Panc1 (cell line): Measurements from ENCODE around the gene IL16. TPM values are rescaled to one million over a fixed set of nuclear protein-coding genes. Genes with fewer than 3 reads are reported as not detected.

Experiments
- ATAC-seq: fragments of 200-7000 bp; cut with Tn5 transposase; 2 replicates; pipeline ENCODE4 v1.9.1; 2020; ENCODE audit warnings: mild to moderate bottlenecking, moderate library complexity
- BruUV-seq: library from RNA; stranded (reverse); fragments of 400-500 nt; replicated peaks from 2 replicates; lab custom pipeline; 2021; lab: Mats Ljungman, UMichigan
- CTCF ChIA-PET: fragments of 300-600 bp; sonication (Branson Sonifier 250); formaldehyde crosslinking; loops from one replicate; lab custom pipeline; 2022; ENCODE audit warnings: antibody characterized with exemption; lab: Charles Lee
- POLR2A ChIA-PET: fragments of 300-600 bp; sonication (Branson Sonifier 250); formaldehyde crosslinking; loops from one replicate; lab custom pipeline; 2022; ENCODE audit warnings: antibody characterized with exemption; lab: Charles Lee
- DNase-seq: peaks from one replicate; pipeline ENCODE4 v3.0.0-alpha.2; 2010; ENCODE audit warnings: low read depth, low spot score
- H3K27ac ChIP-seq: 2 replicates; pipeline ENCODE4 v1.5.1; 2011; ENCODE audit warnings: mild to moderate bottlenecking, low read length, inconsistent platforms
- H3K27me3 ChIP-seq: fragments of 200-500 bp; sonication (Bioruptor generic); 2 replicates; pipeline ENCODE4 v1.6.0; 2014; ENCODE audit warnings: low read length, inconsistent platforms; ENCODE audit not compliant: control insufficient read depth, insufficient read depth
- H3K36me3 ChIP-seq: fragments of 200-500 bp; sonication (Bioruptor generic); 2 replicates; pipeline ENCODE4 v1.5.1; 2014; ENCODE audit warnings: inconsistent platforms, mild to moderate bottlenecking, low read length, moderate library complexity; ENCODE audit not compliant: control insufficient read depth, insufficient read depth
- H3K4me1 ChIP-seq: 2 replicates; pipeline ENCODE4 v1.5.1; 2011; ENCODE audit warnings: inconsistent platforms, mild to moderate bottlenecking, low read length, moderate library complexity; ENCODE audit not compliant: control insufficient read depth, insufficient read depth
- H3K4me3 ChIP-seq, 2 experiments: 2 replicates each; pipeline ENCODE4 v1.5.1; 2011 to 2012; ENCODE audit warnings: low read depth in 2 of 2, low read length in 2 of 2, mild to moderate bottlenecking in 2 of 2, inconsistent platforms in 1 of 2, moderate library complexity in 1 of 2
- H3K9me3 ChIP-seq: fragments of 200-500 bp; sonication (Bioruptor generic); 2 replicates; pipeline ENCODE4 v1.5.1; 2014; ENCODE audit warnings: low read depth, mild to moderate bottlenecking, inconsistent platforms, low read length, moderate library complexity; ENCODE audit not compliant: control insufficient read depth, insufficient read depth
- POLR2AphosphoS5 ChIP-seq: IDR thresholded peaks from 2 replicates; pipeline ENCODE4 v1.6.1; 2012; ENCODE audit warnings: mild to moderate bottlenecking, low read depth, low read length, moderate library complexity
- SIN3A ChIP-seq: IDR thresholded peaks from 2 replicates; pipeline ENCODE4 v1.6.1; 2012; ENCODE audit warnings: low read depth, mild to moderate bottlenecking, low read length, moderate library complexity, borderline replicate concordance; ENCODE audit not compliant: insufficient read depth
- TCF7L2 ChIP-seq: IDR thresholded peaks from 2 replicates; pipeline ENCODE4 v1.6.1; 2011; ENCODE audit warnings: mild to moderate bottlenecking, low read depth, low read length, inconsistent platforms
- in situ Hi-C: cut with HindIII; loops from 2 replicates; pipeline ENCODE4 v1.10.0; 2016; ENCODE audit warnings: low sequenced_read_pairs, low pct_unique_long_range_greater_than_20kb
- intact Hi-C: fragments of 100-400 bp; cut with micrococcal nuclease; formaldehyde crosslinking; loops from one replicate; pipeline ENCODE4 v1.10.0; 2022; ENCODE audit not compliant: unreplicated experiment
- total RNA-seq: library from RNA; stranded (reverse); gene quantifications from one replicate; pipeline ENCODE4 v1.2.1, GENCODE V29; 2021; ENCODE audit not compliant: unreplicated experiment
- TF ChIP-seq, protein P1 (sequence below): fragments of 450-650 bp; IDR thresholded peaks from 2 replicates; pipeline ENCODE4 v1.5.1; 2017; ENCODE audit warnings: mild to moderate bottlenecking
- TF ChIP-seq, protein P2 (sequence below), 2 experiments: IDR thresholded peaks; 2 replicates each; pipeline ENCODE4 v1.6.1; 2011 to 2012; ENCODE audit warnings: low read depth in 2 of 2, control low read depth in 1 of 2, low read length in 1 of 2, mild to moderate bottlenecking in 1 of 2, moderate library complexity in 1 of 2; ENCODE audit not compliant: insufficient read depth in 1 of 2

IL16 gene
- total RNA-seq, 1 experiment from 2014 or later: 1.0 TPM

DNA sequence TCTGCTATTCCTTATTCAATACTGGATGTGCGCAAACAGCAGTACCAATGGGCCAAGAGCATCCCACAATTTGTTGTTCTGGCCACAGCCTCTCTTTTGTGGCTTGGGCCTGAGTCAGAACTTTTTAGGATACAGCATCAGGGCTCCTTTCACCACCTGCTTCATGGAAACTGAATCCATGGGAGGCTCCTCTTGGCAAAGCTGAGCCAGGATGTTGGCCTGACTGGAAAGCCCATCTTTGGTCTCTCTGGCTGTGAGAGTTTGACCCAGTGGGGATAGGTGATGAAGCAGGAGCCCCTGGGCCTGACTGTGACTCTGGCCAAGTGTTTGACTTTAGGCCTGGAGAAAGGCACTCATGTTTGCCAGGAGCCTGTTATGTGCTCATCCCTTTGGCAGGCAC lies 27.6 kb downstream of the IL16 start:
- no peaks in the 10 kb centered on the region for H3K4me1 ChIP-seq
- no peaks in the 10 kb centered on the region for H3K36me3 ChIP-seq
- intact Hi-C loops (no loop called here), in situ Hi-C loops (no loop called here)
- TF ChIP-seq TCF7L2 (no peak), SIN3A (no peak), POLR2AphosphoS5 (no peak)
- TF ChIP-seq, protein P1, sequence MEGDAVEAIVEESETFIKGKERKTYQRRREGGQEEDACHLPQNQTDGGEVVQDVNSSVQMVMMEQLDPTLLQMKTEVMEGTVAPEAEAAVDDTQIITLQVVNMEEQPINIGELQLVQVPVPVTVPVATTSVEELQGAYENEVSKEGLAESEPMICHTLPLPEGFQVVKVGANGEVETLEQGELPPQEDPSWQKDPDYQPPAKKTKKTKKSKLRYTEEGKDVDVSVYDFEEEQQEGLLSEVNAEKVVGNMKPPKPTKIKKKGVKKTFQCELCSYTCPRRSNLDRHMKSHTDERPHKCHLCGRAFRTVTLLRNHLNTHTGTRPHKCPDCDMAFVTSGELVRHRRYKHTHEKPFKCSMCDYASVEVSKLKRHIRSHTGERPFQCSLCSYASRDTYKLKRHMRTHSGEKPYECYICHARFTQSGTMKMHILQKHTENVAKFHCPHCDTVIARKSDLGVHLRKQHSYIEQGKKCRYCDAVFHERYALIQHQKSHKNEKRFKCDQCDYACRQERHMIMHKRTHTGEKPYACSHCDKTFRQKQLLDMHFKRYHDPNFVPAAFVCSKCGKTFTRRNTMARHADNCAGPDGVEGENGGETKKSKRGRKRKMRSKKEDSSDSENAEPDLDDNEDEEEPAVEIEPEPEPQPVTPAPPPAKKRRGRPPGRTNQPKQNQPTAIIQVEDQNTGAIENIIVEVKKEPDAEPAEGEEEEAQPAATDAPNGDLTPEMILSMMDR: no peak
- TF ChIP-seq, protein P2, sequence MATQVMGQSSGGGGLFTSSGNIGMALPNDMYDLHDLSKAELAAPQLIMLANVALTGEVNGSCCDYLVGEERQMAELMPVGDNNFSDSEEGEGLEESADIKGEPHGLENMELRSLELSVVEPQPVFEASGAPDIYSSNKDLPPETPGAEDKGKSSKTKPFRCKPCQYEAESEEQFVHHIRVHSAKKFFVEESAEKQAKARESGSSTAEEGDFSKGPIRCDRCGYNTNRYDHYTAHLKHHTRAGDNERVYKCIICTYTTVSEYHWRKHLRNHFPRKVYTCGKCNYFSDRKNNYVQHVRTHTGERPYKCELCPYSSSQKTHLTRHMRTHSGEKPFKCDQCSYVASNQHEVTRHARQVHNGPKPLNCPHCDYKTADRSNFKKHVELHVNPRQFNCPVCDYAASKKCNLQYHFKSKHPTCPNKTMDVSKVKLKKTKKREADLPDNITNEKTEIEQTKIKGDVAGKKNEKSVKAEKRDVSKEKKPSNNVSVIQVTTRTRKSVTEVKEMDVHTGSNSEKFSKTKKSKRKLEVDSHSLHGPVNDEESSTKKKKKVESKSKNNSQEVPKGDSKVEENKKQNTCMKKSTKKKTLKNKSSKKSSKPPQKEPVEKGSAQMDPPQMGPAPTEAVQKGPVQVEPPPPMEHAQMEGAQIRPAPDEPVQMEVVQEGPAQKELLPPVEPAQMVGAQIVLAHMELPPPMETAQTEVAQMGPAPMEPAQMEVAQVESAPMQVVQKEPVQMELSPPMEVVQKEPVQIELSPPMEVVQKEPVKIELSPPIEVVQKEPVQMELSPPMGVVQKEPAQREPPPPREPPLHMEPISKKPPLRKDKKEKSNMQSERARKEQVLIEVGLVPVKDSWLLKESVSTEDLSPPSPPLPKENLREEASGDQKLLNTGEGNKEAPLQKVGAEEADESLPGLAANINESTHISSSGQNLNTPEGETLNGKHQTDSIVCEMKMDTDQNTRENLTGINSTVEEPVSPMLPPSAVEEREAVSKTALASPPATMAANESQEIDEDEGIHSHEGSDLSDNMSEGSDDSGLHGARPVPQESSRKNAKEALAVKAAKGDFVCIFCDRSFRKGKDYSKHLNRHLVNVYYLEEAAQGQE (IDR thresholded peaks at IDR 0.05; ENCODE audit: insufficient read depth in 1 of 2, low read depth in 2 of 2, low read length in 1 of 2): no peak
- ChIA-PET CTCF (no interaction called here), POLR2A (no interaction called here)
- no TSS peak for BruUV-seq
- no peak for DNase-seq
- no peaks in the 10 kb centered on the region; the same call in 1 of the 2 replicates for H3K27me3 ChIP-seq
- H3K4me3 ChIP-seq: no peak overlapping the region
- no peak for ATAC-seq
- H3K9me3 ChIP-seq: no peaks in the 10 kb centered on the region
- no peak overlapping the region for H3K27ac ChIP-seq

DNA sequence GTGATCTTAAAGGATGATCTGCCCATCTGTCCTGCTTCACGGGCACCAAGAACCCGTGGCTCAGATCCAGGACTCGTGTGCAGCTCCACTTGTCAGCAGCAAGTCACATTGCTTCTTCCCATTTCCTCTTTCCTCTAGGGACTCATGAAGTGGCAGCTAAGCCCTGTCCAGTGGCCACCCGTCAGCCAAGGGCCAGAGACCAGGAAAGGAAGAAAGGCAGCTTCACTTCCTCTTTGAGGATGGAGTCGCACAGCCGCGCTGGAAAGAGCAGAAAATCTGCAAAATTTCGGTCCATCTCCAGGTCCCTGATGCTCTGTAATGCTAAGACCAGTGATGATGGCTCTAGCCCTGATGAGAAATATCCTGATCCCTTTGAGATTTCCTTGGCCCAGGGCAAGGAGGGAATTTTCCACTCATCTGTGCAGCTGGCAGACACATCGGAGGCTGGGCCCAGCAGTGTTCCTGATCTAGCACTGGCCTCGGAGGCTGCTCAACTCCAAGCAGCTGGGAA lies 28.5 kb downstream of the IL16 start:
- no peak overlapping the region for H3K27ac ChIP-seq
- no TSS peak for BruUV-seq
- no peak for ATAC-seq
- H3K9me3 ChIP-seq: no peaks in the 10 kb centered on the region
- CTCF ChIA-PET: no interaction called here
- in situ Hi-C loops: no loop called here
- TF ChIP-seq, protein P2 (IDR thresholded peaks at IDR 0.05; ENCODE audit: insufficient read depth in 1 of 2, low read depth in 2 of 2, low read length in 1 of 2): no peak
- TF ChIP-seq TCF7L2 (no peak), SIN3A (no peak), POLR2AphosphoS5 (no peak)
- TF ChIP-seq, protein P1: no peak
- H3K4me3 ChIP-seq: no peak overlapping the region
- H3K36me3 ChIP-seq: no peaks in the 10 kb centered on the region
- H3K27me3 ChIP-seq: no peaks in the 10 kb centered on the region; the same call in 1 of the 2 replicates
- no peak for DNase-seq
- intact Hi-C loops: no loop called here
- POLR2A ChIA-PET: interaction anchor here (0.5 kb wide), 1 partner anchor 225 kb away, joined by 6 read pairs; the partner anchor contains the start of gene TLNRD1
- no peaks in the 10 kb centered on the region for H3K4me1 ChIP-seq
